ENCODE data around the gene MTRR.
"Not testable (repeated sequence)": the region's sequence is repeated elsewhere in the genome, so short reads cannot be mapped to it uniquely, and the experiment has no call there.

MTRR gene

GRCh38 chr5:7902666-7903625 is 34.0 kb downstream of the MTRR start:
- DNase-seq: no peak

DNA sequence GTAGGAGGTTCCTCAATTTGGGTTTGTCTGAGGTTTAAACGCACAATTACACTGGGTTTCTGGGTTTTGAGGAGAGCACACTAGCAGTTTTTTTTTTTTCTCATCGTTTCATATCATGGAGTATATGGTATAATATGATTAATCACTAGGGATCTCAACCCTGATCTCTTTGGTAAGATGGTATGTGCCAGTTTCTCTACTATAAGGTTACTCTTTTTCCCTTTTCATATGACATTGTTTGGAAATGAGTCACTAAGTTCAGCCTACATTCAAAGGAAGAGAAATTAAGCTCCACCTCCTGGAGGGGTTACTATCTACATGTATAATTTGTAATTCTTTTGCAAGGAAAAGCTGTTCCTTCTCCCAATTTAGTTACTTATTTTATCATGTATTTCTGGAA is 35.2 kb downstream of the MTRR start:
- DNase-seq: no peak

- no peak for DNase-seq
Measured at GRCh38 chr5:7907612-7908011, 38.7 kb downstream of the MTRR start.

- DNase-seq: no peak
Measured at GRCh38 chr5:7908317-7908716, 39.4 kb downstream of the MTRR start.

DNA sequence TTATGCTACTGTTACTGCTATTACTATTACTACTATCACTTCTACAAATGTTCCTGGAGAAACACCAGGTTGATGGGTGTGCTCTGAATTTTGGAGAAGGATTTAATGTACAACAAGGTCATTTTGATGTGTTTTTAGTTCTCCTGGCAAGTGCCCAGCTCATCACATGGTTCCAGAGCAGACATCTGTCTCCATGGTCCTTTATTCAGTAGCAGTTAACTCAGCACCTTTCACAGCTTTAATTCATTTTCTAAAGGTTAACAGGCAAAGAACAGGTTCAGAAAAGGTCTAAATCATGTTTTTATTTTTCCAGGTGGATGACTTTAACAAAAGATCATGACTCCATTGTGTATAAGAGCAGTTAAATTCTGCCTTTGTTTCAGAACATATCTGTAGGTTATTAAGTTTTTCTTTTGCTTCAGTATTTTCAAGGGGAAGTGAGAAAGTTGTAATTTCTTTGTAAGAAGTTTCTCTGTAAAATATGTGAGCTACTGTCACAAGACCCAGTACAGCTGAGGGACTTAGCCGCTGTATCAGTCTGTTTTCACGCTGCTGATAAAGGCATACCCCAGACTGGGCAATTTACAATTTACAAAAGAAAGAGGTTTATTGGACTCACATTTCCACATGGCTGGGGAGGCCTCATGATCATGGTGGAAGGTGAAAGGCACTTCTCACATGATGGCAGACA is 41.9 kb downstream of the MTRR start:
- DNase-seq: no peak

- DNase-seq: not testable (repeated sequence)
Measured at GRCh38 chr5:7911429-7911771, 42.5 kb downstream of the MTRR start.

DNA sequence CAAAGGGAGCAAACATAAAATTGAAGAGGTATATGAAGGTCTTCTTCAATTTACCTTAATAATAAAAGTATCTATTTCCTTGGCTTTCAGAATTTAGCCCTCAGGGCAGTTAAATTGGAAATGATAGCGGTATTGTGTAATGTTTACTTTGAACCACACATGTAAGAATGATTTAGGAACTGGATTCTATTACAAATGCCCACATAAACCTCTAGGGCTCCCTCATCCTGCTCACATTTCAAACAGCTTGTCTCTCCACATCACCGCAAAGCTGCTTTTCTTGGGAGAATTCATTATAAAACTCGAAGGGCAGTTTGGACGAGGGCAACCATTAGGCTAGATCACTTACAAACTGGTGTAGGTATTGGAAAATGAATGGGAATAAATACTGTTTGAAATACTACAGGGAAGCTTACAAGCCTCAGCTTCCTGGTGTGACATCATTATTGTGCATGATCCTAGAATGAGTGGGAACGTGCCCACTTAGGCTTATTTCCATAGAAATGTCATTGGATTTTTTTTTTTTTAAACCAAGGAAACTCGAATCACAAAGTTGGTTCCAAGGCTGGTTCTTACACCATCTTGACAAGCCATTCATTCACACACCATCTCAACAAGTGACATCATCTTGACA is 47.3 kb downstream of the MTRR start:
- no peak for DNase-seq

DNA sequence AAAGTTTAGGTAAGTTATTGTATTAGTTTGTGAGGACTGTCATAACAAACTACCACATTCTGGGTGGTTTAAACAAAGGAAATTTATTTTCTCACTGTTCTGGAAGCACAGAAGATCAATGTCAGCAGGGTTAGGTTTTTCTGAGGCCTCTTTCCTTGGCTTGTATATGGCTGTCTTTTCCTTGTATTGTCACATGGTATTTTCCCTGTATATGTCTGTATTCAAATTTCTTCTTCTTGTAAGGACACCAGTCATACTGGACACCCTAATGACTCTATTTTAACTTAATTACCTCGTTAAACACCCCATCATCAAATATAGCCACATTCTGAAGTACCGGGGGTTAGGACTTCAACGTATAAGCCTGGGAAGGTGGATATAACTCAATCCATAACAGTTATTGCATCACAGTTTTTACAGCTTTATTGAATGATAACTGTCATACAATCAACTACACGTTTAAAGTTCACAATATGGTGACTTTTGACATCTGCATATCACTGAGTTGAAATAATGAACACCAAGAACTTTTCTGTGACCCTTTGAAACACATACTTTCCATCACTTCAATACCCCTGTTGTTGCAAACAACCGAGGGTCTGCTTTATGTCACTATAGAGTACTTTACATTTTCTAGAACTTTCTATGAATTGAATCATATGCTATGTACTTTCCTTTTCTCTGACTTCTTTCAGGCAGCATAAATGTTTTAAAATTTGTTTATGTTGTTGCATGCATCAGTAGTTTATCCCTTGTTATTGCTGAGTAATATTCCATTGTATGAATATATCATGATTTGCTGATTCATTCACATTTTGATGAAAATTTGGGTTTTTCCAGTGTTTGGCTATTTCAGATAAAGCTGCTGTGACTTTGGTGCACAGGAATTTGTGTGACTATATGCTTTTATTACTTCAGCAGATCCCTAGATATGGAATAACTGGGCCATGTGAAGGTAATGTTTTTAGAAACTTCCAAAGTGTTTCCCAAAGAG is 48.5 kb downstream of the MTRR start:
- no peak for DNase-seq

DNA sequence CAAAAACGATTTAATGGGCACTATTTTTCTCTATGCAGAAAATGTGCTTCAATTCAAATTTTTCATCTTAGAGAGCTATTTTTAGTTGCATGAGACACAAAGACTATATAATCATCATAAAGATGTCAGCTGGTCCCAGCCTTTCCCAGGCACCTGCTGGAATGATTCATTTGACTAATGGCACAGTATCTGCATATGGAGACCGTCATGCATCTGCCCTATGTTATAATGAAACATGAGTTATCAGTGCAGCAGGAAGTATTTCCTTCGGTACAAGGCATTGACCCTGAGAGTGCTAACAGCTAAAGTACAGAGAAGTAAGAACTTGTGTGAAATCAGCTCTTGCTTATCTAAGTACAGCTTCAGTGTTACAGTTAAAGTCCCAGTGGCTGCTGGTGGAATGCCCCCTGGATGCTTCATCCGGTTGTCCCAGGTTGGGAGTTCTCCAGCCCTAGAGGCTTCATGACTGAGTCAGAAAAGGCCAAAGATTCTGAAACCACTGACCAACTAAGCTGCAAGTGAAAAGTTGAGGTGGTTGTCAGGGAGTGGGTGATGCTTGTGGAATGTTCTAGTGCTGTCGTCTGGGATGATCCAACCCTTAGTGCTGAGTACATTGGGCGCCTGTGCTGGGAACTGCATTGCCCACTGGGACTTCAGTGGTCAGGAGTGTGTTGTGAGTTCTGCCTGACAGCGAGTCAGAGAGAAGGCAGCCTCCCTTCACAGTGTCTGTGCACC is 57.2 kb downstream of the MTRR start:
- DNase-seq: no peak

DNA sequence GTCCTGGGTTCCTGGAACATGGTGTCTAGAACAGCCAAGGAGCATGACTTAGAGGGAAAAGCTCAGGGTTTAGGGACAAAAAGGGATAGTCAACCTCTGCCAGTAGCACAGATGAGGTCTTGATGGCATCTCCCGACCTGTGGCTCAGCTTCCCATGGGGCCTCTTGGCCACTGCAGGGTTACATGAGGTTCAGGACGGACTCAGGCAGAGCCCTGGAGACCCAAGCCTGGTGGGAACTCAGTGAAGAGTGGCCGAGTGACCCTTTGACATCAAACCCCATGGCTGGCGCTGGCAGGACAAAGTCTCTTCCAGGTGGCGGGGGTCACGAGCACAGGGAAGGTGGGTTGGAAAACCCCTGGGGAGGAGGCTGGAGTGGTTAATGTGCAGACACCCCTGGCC is 57.8 kb downstream of the MTRR start:
- DNase-seq: no peak

- DNase-seq: peak; percentile 56
Measured at GRCh38 chr5:7927466-7928375, 58.8 kb downstream of the MTRR start.

GRCh38 chr5:7930011-7930410 is 61.1 kb downstream of the MTRR start:
- DNase-seq: no peak

DNA sequence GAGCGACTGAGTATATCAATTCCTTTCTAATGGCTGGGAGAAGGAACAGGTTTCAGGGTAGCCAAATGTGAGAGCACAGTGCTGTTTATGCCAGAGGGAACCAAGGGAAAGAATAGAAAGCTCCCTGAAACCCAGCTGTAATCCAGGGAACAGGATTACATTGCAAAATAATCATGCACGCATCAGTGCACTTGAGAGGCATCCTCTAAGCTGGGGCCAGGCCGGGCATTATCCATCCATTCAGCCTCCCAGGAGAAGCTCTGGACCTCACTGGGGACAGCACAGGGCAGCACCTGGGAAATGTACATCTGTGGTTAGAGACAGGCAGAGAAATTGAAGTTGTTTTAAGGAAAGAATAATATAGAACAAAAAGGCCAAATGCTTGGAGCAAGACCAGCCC is 72.7 kb downstream of the MTRR start:
- no peak for DNase-seq

- no peak for DNase-seq
Measured at GRCh38 chr5:7947301-7947700, 78.4 kb downstream of the MTRR start.
